HEK293 (cell line): Measurements from ENCODE around the gene ADCK2.

Experiments
- CTCF ChIA-PET: fragments of 350-600 bp; formaldehyde crosslinking; extraction: SDS; loops from one replicate; lab custom pipeline; 2021; ENCODE audit warnings: antibody characterized with exemption; lab: Yijun Ruan, JAX
- POLR2A ChIA-PET: fragments of 300-600 bp; formaldehyde crosslinking; extraction: SDS; loops from one replicate; lab custom pipeline; 2020; ENCODE audit warnings: antibody characterized with exemption, inconsistent platforms; lab: Yijun Ruan, JAX
- H3K27ac ChIP-seq: fragments of 200-500 bp; sonication (Bioruptor generic); 2 replicates; pipeline ENCODE4 v1.5.1; 2014; ENCODE audit warnings: low read depth, low read length, control low read depth, inconsistent platforms; ENCODE audit errors: extremely low read depth
- H3K36me3 ChIP-seq, 2 experiments: fragments of 200-500 bp in 1 of 2; sonication (Bioruptor generic) in 1 of 2; 1 replicate in 1 of 2; 2 replicates in 1 of 2; pipeline ENCODE4 v1.5.1; 2014 to 2017; ENCODE audit warnings: inconsistent platforms in 2 of 2, low read length in 2 of 2; ENCODE audit not compliant: control insufficient read depth in 2 of 2, insufficient read depth in 1 of 2
- H3K4me1 ChIP-seq: fragments of 200-500 bp; sonication (Bioruptor generic); 2 replicates; pipeline ENCODE4 v1.5.1; 2014; ENCODE audit warnings: mild to moderate bottlenecking, low read length, inconsistent platforms; ENCODE audit not compliant: control insufficient read depth, insufficient read depth
- H3K4me3 ChIP-seq: 2 replicates; pipeline ENCODE4 v1.5.1; 2011; ENCODE audit warnings: low read depth, mild to moderate bottlenecking, control low read depth, low read length, moderate library complexity
- H3K9me3 ChIP-seq: fragments of 200-500 bp; sonication (Bioruptor generic); 2 replicates; pipeline ENCODE4 v1.5.1; 2014; ENCODE audit warnings: low read depth, low read length, inconsistent platforms; ENCODE audit not compliant: control insufficient read depth, insufficient read depth
- HIC1 ChIP-seq: fragments of 450-650 bp; formaldehyde crosslinking; IDR thresholded peaks from 2 replicates; pipeline ENCODE4 v1.5.1; 2016; ENCODE audit warnings: missing biosample characterization, missing genetic modification characterization
- IKZF3 ChIP-seq: fragments of 450-650 bp; IDR thresholded peaks from 2 replicates; pipeline ENCODE4 v1.5.0; 2018; ENCODE audit warnings: missing biosample characterization, mild to moderate bottlenecking, missing genetic modification characterization, moderate library complexity
- KLF16 ChIP-seq: fragments of 450-650 bp; formaldehyde crosslinking; IDR thresholded peaks from 2 replicates; pipeline ENCODE4 v1.5.1; 2017; ENCODE audit warnings: missing biosample characterization, missing genetic modification characterization
- KLF17 ChIP-seq: fragments of 450-650 bp; formaldehyde crosslinking; IDR thresholded peaks from 2 replicates; pipeline ENCODE4 v1.5.1; 2016; ENCODE audit warnings: missing biosample characterization, missing genetic modification characterization
- PATZ1 ChIP-seq: fragments of 450-650 bp; formaldehyde crosslinking; IDR thresholded peaks from 2 replicates; pipeline ENCODE4 v1.5.1; 2016; ENCODE audit warnings: missing biosample characterization, missing genetic modification characterization
- SP3 ChIP-seq: fragments of 450-650 bp; formaldehyde crosslinking; IDR thresholded peaks from 2 replicates; pipeline ENCODE4 v1.5.1; 2016; ENCODE audit warnings: missing biosample characterization, missing genetic modification characterization
- WT1 ChIP-seq: fragments of 450-650 bp; formaldehyde crosslinking; IDR thresholded peaks from 2 replicates; pipeline ENCODE4 v1.5.1; 2016; ENCODE audit warnings: missing biosample characterization, missing genetic modification characterization
- ZBTB17 ChIP-seq: fragments of 450-650 bp; formaldehyde crosslinking; IDR thresholded peaks from 2 replicates; pipeline ENCODE4 v1.5.1; 2016; ENCODE audit warnings: missing biosample characterization, missing genetic modification characterization
- ZBTB8A ChIP-seq: fragments of 450-650 bp; formaldehyde crosslinking; IDR thresholded peaks from 2 replicates; pipeline ENCODE4 v1.5.1; 2016; ENCODE audit warnings: missing biosample characterization, missing genetic modification characterization
- ZEB2 ChIP-seq: fragments of 450-650 bp; formaldehyde crosslinking; IDR thresholded peaks from 2 replicates; pipeline ENCODE4 v1.5.1; 2016; ENCODE audit warnings: missing biosample characterization, missing genetic modification characterization
- ZFP37 ChIP-seq: fragments of 450-650 bp; formaldehyde crosslinking; IDR thresholded peaks from 2 replicates; pipeline ENCODE4 v1.5.1; 2016; ENCODE audit warnings: missing biosample characterization, missing genetic modification characterization
- ZNF114 ChIP-seq: fragments of 450-650 bp; formaldehyde crosslinking; IDR thresholded peaks from 2 replicates; pipeline ENCODE4 v1.5.0; 2017; ENCODE audit warnings: missing biosample characterization, missing genetic modification characterization
- ZNF146 ChIP-seq: fragments of 450-650 bp; formaldehyde crosslinking; IDR thresholded peaks from 2 replicates; pipeline ENCODE4 v1.5.1; 2016; ENCODE audit warnings: missing biosample characterization, missing genetic modification characterization
- ZNF148 ChIP-seq: fragments of 450-650 bp; formaldehyde crosslinking; IDR thresholded peaks from 2 replicates; pipeline ENCODE4 v1.5.0; 2017; ENCODE audit warnings: missing biosample characterization, missing genetic modification characterization, borderline replicate concordance
- ZNF16 ChIP-seq: fragments of 450-650 bp; formaldehyde crosslinking; IDR thresholded peaks from 2 replicates; pipeline ENCODE4 v1.5.1; 2016; ENCODE audit warnings: low read depth, missing biosample characterization, missing genetic modification characterization
- ZNF24 ChIP-seq: fragments of 450-650 bp; formaldehyde crosslinking; IDR thresholded peaks from 2 replicates; pipeline ENCODE4 v1.5.1; 2016; ENCODE audit warnings: missing biosample characterization, missing genetic modification characterization
- ZNF292 ChIP-seq: fragments of 450-650 bp; formaldehyde crosslinking; IDR thresholded peaks from 2 replicates; pipeline ENCODE4 v1.5.1; 2016; ENCODE audit warnings: low read depth, missing biosample characterization, missing genetic modification characterization, borderline replicate concordance
- ZNF423 ChIP-seq: fragments of 450-650 bp; formaldehyde crosslinking; IDR thresholded peaks from 2 replicates; pipeline ENCODE4 v1.5.1; 2016; ENCODE audit warnings: missing biosample characterization, missing genetic modification characterization
- ZNF473 ChIP-seq: fragments of 450-650 bp; formaldehyde crosslinking; IDR thresholded peaks from 2 replicates; pipeline ENCODE4 v1.5.1; 2017; ENCODE audit warnings: missing biosample characterization, missing genetic modification characterization
- ZNF561 ChIP-seq: fragments of 450-650 bp; IDR thresholded peaks from 2 replicates; pipeline ENCODE4 v1.5.1; 2018; ENCODE audit warnings: missing biosample characterization, missing genetic modification characterization, borderline replicate concordance
- ZNF580 ChIP-seq: fragments of 450-650 bp; formaldehyde crosslinking; IDR thresholded peaks from 2 replicates; pipeline ENCODE4 v1.5.1; 2016; ENCODE audit warnings: missing biosample characterization, missing genetic modification characterization
- ZNF600 ChIP-seq: fragments of 450-650 bp; formaldehyde crosslinking; IDR thresholded peaks from 2 replicates; pipeline ENCODE4 v1.5.1; 2016; ENCODE audit warnings: missing biosample characterization, missing genetic modification characterization
- ZNF660 ChIP-seq: fragments of 450-650 bp; IDR thresholded peaks from 2 replicates; pipeline ENCODE4 v1.5.1; 2018; ENCODE audit warnings: missing biosample characterization, mild to moderate bottlenecking, missing genetic modification characterization
- ZNF76 ChIP-seq: fragments of 450-650 bp; formaldehyde crosslinking; IDR thresholded peaks from 2 replicates; pipeline ENCODE4; 2016; ENCODE audit warnings: low read depth, missing biosample characterization, missing genetic modification characterization, borderline replicate concordance
- ZNF777 ChIP-seq: fragments of 450-650 bp; formaldehyde crosslinking; IDR thresholded peaks from 2 replicates; pipeline ENCODE4 v1.5.1; 2017; ENCODE audit warnings: missing biosample characterization, missing genetic modification characterization, borderline replicate concordance
- ZNF792 ChIP-seq: fragments of 450-650 bp; formaldehyde crosslinking; IDR thresholded peaks from 2 replicates; pipeline ENCODE4 v1.5.1; 2016; ENCODE audit warnings: missing biosample characterization, missing genetic modification characterization
- ZSCAN16 ChIP-seq: fragments of 450-650 bp; formaldehyde crosslinking; IDR thresholded peaks from 2 replicates; pipeline ENCODE4 v1.5.1; 2016; ENCODE audit warnings: missing biosample characterization, missing genetic modification characterization

ADCK2 gene

DNA sequence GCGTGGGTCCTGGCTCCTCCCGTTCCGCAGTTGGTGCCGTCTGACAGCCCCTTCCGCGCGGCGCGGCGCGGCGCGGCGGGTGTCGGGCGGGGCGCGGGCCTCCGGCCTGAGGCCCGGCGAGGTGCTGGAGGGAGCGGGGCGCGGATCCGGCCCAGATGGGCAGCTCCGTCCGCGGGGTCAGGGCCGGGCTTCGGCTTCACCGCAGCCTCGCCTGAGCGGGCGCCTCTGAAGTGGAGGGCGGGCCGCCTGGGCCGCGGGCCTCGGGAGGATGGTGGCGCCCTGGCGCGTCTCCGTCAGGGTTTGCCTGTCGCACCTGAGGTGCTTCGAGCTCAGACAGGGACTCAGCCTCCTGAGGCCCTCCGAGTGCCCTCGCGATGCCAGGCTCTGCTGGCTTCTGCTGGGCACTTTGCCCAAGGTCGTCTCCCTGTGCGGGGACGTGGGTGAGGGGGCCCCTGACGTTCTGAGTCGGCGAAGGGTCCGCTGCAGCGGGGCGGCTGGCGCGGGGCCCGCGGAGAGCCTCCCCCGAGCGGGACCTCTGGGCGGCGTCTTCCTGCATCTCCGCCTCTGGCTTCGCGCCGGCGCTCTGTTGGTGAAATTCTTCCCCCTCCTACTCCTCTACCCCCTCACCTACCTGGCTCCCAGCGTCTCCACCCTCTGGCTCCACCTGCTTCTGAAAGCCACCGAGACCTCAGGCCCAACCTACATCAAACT is 473 bp downstream of the ADCK2 start (continued):
- TF ChIP-seq KLF17 (0 out of 2 replicates have a peak, but pooled peaks have one; percentile 27), ZNF16 (peak; percentile 88), ZNF423 (peak; percentile 75; the same call in 1 of the 2 replicates), ZNF792 (tag by site-specific recombination) (0 out of 2 replicates have a peak, but pooled peaks have one; percentile 48), ZNF561 (tag by site-specific recombination) (peak; percentile 63), ZFP37 (0 out of 2 replicates have a peak, but pooled peaks have one; percentile 65), ZNF660 (tag by site-specific recombination) (0 out of 2 replicates have a peak, but pooled peaks have one; percentile 21), ZNF777 (0 out of 2 replicates have a peak, but pooled peaks have one; percentile 40), ZNF146 (tag by site-specific recombination) (no peak), WT1 (tag by site-specific recombination) (peak; percentile 36; the same call in 1 of the 2 replicates), ZNF580 (tag by site-specific recombination) (peak; percentile 72), KLF16 (tag by site-specific recombination) (peak; percentile 86; the same call in 1 of the 2 replicates), ZNF114 (tag by site-specific recombination) (no peak), ZNF292 (no peak), ZNF600 (tag by site-specific recombination) (peak; percentile 58; the same call in 1 of the 2 replicates), PATZ1 (peak; percentile 93), ZNF76 (tag by site-specific recombination) (peak; percentile 38; the same call in 1 of the 2 replicates), ZEB2 (tag by site-specific recombination) (peak; percentile 73), ZNF24 (tag by site-specific recombination) (0 out of 2 replicates have a peak, but pooled peaks have one; percentile 19), ZBTB17 (tag by site-specific recombination) (peak; percentile 61), HIC1 (tag by site-specific recombination) (peak; percentile 89)

GRCh38 chr7:140673774-140674155 is 1.0 kb downstream of the ADCK2 start:
- Histone ChIP-seq H3K27ac (no peak overlapping the region), H3K4me1 (no peaks in the 10 kb centered on the region), H3K9me3 (no peaks in the 10 kb centered on the region), H3K4me3 (peak overlapping the region; percentile 61), H3K36me3 (peaks cover 0 to 35% of the 10 kb centered on the region in 2 experiments; a peak in 2 of 3 replicates)
- CTCF ChIA-PET, result interaction anchor here (0.6 to 1.6 kb wide), 4 partner anchors 22 to 308 kb away, joined by 3 to 7 read pairs (median 4); no protein-coding TSS in a partner anchor
- POLR2A ChIA-PET, result interaction anchor here (0.9 to 2.1 kb wide), 3 partner anchors 12 to 341 kb away, joined by 3 to 6 read pairs (median 4); partner anchors contain the start of gene MRPS33
- no peak for TF ChIP-seq ZSCAN16 (tag by site-specific recombination)
- no peak for TF ChIP-seq ZEB2 (tag by site-specific recombination)
- no peak for TF ChIP-seq ZNF148 (tag by site-specific recombination)
- TF ChIP-seq ZFP37, result no peak
- no peak for TF ChIP-seq ZNF473
- no peak for TF ChIP-seq PATZ1
- 0 out of 2 replicates have a peak, but pooled peaks have one; percentile 1 for TF ChIP-seq ZBTB8A (tag by site-specific recombination)
- TF ChIP-seq IKZF3 (tag by site-specific recombination), result no peak
- TF ChIP-seq SP3 (tag by site-specific recombination), result peak; percentile 33; the same call in 1 of the 2 replicates
